ENCODE results near the gene CSNK1G1.
A peak's percentile ranks its signal among the peaks of the same experiment; 100 is the strongest.

Gene CSNK1G1

DNA sequence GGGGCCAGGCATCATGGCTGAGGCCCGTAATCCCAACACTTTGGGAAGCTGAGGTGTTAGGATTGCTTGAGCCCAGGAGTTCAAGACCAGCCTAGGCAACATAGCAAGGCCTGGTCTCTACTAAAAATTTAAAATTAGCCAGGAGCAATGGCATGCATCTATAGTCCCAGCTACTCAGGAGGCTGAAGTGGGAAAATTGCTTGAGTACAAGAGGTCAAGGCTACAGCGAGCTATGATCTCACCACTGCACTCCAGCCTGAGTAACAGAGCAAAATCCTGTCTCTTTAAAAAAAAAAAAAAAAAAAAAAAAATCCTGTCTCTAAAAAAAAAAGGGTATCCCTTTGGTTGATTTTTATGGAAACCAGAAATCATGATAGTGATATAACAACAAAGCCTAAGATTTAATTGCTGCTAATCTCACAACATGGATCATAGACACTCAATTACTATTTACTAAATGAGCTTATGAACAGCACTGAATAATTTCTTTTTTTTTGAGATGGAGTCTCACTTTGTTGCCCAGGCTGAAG is 13.2 kb upstream of the CSNK1G1 start:
- H3K4me3 ChIP-seq (replicated peaks in 1 of 2; ENCODE audit: low read depth in 2 of 2, low read length in 2 of 2), result no peak overlapping the region
- peak; percentile 10 to 39 for DNase-seq (ENCODE audit: low read depth in 2 of 2)
- TF ChIP-seq, protein P1, sequence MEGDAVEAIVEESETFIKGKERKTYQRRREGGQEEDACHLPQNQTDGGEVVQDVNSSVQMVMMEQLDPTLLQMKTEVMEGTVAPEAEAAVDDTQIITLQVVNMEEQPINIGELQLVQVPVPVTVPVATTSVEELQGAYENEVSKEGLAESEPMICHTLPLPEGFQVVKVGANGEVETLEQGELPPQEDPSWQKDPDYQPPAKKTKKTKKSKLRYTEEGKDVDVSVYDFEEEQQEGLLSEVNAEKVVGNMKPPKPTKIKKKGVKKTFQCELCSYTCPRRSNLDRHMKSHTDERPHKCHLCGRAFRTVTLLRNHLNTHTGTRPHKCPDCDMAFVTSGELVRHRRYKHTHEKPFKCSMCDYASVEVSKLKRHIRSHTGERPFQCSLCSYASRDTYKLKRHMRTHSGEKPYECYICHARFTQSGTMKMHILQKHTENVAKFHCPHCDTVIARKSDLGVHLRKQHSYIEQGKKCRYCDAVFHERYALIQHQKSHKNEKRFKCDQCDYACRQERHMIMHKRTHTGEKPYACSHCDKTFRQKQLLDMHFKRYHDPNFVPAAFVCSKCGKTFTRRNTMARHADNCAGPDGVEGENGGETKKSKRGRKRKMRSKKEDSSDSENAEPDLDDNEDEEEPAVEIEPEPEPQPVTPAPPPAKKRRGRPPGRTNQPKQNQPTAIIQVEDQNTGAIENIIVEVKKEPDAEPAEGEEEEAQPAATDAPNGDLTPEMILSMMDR (IDR thresholded peaks at IDR 0.05; ENCODE audit: low read depth, low read length), result no peak

DNA sequence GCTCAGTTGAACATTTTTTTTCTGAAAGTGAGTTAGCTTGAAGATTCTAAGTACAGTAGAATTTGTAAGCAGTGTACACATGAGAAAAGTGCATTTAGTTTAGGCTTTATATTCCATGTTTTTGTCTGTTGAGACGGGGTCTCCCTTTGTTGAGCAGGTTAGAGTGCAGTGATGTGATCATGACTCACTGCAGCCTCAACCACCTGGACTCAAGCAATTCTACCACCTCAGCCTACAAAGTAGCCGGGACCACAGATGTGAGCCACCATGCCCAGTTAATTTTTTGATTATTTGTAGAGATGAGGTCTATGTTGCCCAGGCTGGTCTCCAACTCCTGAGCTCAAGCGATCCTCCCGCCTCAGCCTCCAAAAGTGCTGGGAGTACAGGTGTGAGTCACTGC is 5.3 kb upstream of the CSNK1G1 start:
- TF ChIP-seq, protein P1 (IDR thresholded peaks at IDR 0.05; ENCODE audit: low read depth, low read length), result no peak
- H3K4me3 ChIP-seq (replicated peaks in 1 of 2; ENCODE audit: low read depth in 2 of 2, low read length in 2 of 2), result no peak overlapping the region
- DNase-seq (ENCODE audit: low read depth in 2 of 2), result no peak

DNA sequence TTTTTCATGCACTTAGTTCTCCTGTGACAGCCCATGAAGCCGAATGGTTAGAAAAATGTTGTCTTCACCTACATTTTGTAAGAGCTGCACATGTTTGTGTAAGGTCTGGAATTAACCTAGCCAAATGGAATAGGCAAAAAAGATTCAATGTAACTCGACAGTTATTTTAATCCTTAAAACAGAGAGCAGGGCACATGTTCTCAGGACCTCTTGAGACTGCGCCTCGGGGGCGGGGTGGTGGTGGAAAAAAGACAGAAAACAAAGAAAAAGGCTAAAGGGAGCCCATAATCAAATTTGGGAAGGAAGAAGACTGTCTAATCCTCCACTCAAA is 702 bp upstream of the CSNK1G1 start:
- peak overlapping the region; percentile 84 to 91 for H3K4me3 ChIP-seq (replicated peaks in 1 of 2; ENCODE audit: low read depth in 2 of 2, low read length in 2 of 2)
- TF ChIP-seq, protein P1 (IDR thresholded peaks at IDR 0.05; ENCODE audit: low read depth, low read length), result no peak
- DNase-seq (ENCODE audit: low read depth in 2 of 2), result no peak

DNA sequence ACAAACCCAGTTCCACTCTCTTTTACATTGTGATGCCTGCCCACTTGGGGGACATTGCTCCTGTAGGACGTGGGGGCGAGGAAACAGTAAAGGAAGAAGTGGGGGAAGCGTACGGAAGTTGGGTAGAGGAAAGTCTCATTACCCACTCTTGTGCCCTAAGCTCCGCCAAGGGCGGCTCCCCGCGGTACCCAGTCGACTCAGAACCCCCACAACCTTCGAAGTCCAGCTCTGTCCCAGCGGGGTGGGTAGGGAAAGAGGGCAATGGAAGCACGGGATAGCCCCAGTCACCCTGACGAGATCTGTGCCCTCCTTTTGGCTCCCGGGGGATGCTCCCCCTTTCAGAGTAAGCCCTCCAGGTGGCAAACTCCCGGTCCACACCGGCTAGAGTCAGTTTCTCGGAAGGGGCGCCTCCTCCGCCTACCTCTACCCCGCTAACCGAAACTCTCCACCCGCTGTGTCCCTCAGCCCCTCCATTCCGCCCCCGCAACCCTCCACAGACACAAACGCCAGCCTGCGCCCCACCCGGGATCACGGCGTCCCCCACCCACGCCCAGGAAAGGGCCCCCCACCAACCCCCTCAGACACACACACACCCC is 527 bp downstream of the CSNK1G1 start:
- TF ChIP-seq, protein P1 (IDR thresholded peaks at IDR 0.05; ENCODE audit: low read depth, low read length), result no peak
- peak in 1 of 2 donors; percentile 10 for DNase-seq (ENCODE audit: low read depth in 2 of 2)
- peak overlapping the region; percentile 84 to 91 for H3K4me3 ChIP-seq (replicated peaks in 1 of 2; ENCODE audit: low read depth in 2 of 2, low read length in 2 of 2)

DNA sequence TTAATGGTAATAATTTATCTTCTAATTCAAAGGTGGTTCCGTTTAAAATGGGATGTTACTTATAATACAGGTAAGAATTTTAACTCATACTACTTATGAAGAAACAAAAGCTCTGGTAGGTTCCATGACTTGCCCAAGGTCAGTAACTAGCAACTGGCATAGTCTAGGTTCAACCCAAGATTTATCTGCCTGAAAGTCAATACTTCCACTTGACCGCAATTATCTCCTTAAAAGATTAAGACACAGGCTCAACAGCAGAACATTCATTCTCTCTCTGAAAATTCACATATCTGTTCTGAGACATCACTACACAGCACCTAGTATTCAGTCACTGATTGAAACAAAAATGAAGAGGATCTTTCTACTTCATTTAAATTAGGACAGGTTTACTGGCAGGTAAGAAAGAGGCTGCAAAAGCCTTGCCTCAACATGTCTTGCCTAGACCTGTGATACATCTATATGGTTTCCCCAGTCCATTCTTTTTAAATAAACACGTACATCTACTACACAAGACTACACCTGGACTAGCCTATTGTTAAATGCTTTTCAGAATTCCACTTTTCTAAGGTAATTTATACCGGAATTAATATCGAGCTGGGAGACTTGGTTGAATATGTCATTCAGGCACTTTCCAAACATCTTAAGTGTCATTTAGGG is 1.2 kb downstream of the CSNK1G1 start:
- no peak for DNase-seq (ENCODE audit: low read depth in 2 of 2)
- peak overlapping the region; percentile 84 to 91 for H3K4me3 ChIP-seq (replicated peaks in 1 of 2; ENCODE audit: low read depth in 2 of 2, low read length in 2 of 2)
- TF ChIP-seq, protein P1 (IDR thresholded peaks at IDR 0.05; ENCODE audit: low read depth, low read length), result no peak

DNA sequence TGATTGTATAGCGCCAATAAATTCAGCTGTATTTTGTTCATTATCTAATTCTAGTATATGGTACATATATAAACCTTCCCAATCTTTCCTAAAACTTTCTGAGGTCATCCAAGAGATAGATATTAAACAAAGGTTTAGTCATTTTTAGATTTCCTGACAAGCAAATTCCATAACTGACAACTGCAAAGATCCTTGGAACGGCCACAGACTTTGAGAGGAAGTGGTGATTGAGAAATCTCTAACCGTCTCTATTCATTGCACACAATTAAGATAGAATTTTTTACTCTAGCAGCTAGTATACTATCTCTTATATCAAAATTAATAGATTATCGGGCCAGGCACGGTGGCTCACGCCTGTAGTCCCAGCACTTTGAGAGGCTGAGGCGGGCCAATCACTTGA is 4.7 kb downstream of the CSNK1G1 start:
- no peak overlapping the region for H3K4me3 ChIP-seq (replicated peaks in 1 of 2; ENCODE audit: low read depth in 2 of 2, low read length in 2 of 2)
- DNase-seq (ENCODE audit: low read depth in 2 of 2), result peak in 1 of 2 donors; percentile 17
- TF ChIP-seq, protein P1 (IDR thresholded peaks at IDR 0.05; ENCODE audit: low read depth, low read length), result no peak
